ENCODE measurements around the gene EMC10. TPM values are rescaled to one million over a fixed set of nuclear protein-coding genes. Genes with fewer than 3 reads are reported as not detected.

The EMC10 gene
- total and polyA plus RNA-seq, 2 donors (not counting 3 experiments of a cell fraction or from before 2014, with no cell fraction given) = 106 to 111 TPM

- H2AFZ ChIP-seq (ENCODE audit: low read depth, low read length) = no peak overlapping the region
- H3K27ac ChIP-seq (ENCODE audit: insufficient read depth, low read depth, low read length) = no peak overlapping the region
- FAIRE-seq (no peak), DNase-seq (ENCODE audit: low read depth, low spot score) (no peak)
- H3K36me3 ChIP-seq (ENCODE audit: control insufficient read depth in 2 of 2, extremely low read depth in 1 of 2, insufficient read depth in 2 of 2, low read length in 2 of 2) = peaks cover 0 to 2% of the 10 kb centered on the region in 2 experiments
- no peaks in the 10 kb centered on the region for H3K9me1 ChIP-seq (replicated peaks; ENCODE audit: control insufficient read depth, extremely low read depth, insufficient read depth, low read length)
- H3K4me3 ChIP-seq (replicated peaks in 1 of 3; ENCODE audit: insufficient read depth in 1 of 3, low read depth in 1 of 3, low read length in 3 of 3) = no peak overlapping the region
- no peaks in the 10 kb centered on the region for H3K79me2 ChIP-seq (ENCODE audit: control insufficient read depth, insufficient read depth, low read length)
- H3K9ac ChIP-seq (replicated peaks; ENCODE audit: extremely low read depth, insufficient read depth, low read length) = no peak overlapping the region
- TF ChIP-seq, protein P1, sequence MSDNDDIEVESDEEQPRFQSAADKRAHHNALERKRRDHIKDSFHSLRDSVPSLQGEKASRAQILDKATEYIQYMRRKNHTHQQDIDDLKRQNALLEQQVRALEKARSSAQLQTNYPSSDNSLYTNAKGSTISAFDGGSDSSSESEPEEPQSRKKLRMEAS (IDR thresholded peaks at IDR 0.05; ENCODE audit: insufficient read depth, insufficient read length) = no peak
- TF ChIP-seq EZH2 (IDR thresholded peaks at IDR 0.05; ENCODE audit: borderline replicate concordance, low read depth, low read length, severe bottlenecking) (no peak), POLR2A (IDR thresholded peaks at IDR 0.05; ENCODE audit: low read depth, low read length) (no peak), FOS (IDR thresholded peaks at IDR 0.05; ENCODE audit: borderline replicate concordance, insufficient read depth, low read length) (no peak), MYC (IDR thresholded peaks at IDR 0.05; ENCODE audit: low read depth, low read length) (no peak), GATA2 (IDR thresholded peaks at IDR 0.05; ENCODE audit: insufficient read depth, insufficient read length, low read depth, low read length) (no peak), POLR2AphosphoS5 (IDR thresholded peaks at IDR 0.05; ENCODE audit: insufficient read depth, low read depth, low read length) (no peak), JUN (IDR thresholded peaks at IDR 0.05; ENCODE audit: borderline replicate concordance, insufficient read depth, insufficient read length, low read depth) (no peak)
- TF ChIP-seq, protein P2, sequence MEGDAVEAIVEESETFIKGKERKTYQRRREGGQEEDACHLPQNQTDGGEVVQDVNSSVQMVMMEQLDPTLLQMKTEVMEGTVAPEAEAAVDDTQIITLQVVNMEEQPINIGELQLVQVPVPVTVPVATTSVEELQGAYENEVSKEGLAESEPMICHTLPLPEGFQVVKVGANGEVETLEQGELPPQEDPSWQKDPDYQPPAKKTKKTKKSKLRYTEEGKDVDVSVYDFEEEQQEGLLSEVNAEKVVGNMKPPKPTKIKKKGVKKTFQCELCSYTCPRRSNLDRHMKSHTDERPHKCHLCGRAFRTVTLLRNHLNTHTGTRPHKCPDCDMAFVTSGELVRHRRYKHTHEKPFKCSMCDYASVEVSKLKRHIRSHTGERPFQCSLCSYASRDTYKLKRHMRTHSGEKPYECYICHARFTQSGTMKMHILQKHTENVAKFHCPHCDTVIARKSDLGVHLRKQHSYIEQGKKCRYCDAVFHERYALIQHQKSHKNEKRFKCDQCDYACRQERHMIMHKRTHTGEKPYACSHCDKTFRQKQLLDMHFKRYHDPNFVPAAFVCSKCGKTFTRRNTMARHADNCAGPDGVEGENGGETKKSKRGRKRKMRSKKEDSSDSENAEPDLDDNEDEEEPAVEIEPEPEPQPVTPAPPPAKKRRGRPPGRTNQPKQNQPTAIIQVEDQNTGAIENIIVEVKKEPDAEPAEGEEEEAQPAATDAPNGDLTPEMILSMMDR (IDR thresholded peaks at IDR 0.05; ENCODE audit: extremely low read depth in 1 of 2, insufficient read depth in 1 of 2, low read depth in 1 of 2, low read length in 2 of 2) = no peak
- no peaks in the 10 kb centered on the region for H3K9me3 ChIP-seq (replicated peaks; ENCODE audit: control insufficient read depth, insufficient read depth, low read length)
- H3K4me2 ChIP-seq (ENCODE audit: insufficient read depth, low read length) = no peak overlapping the region
- dilution Hi-C loops (cut with MboI; ENCODE audit: extremely low pct_ligation_motif_present, low sequenced_read_pairs) = no loop called here
- peaks cover 10 to 12% of the 10 kb centered on the region in 2 experiments for H3K27me3 ChIP-seq (ENCODE audit: control insufficient read depth in 2 of 2, insufficient read depth in 2 of 2, low read length in 2 of 2)
- intact Hi-C loops (cut with micrococcal nuclease) = no loop called here
- CTCF ChIA-PET = interaction anchor here (1.1 kb wide), 1 partner anchor 10 kb away, joined by 3 read pairs; no protein-coding TSS in a partner anchor
- no peaks in the 10 kb centered on the region for H3K4me1 ChIP-seq (ENCODE audit: control insufficient read depth, extremely low read depth, insufficient read depth, low read length)
- BruUV-seq (replicated peaks) = no TSS peak
- POLR2A ChIA-PET = interaction anchor here (0.7 kb wide), 1 partner anchor 216 kb away, joined by 3 read pairs; no protein-coding TSS in a partner anchor
- no peaks in the 10 kb centered on the region for H4K20me1 ChIP-seq (replicated peaks; ENCODE audit: control insufficient read depth, extremely low read depth, insufficient read depth, low read length)
Observed at GRCh38 chr19:50488389-50489194, 12.3 kb downstream of the EMC10 start.
